T-cell (primary cell): ENCODE results near the gene SFSWAP. TPM values are rescaled to one million over a fixed set of nuclear protein-coding genes. Genes with fewer than 3 reads are reported as not detected.

Source experiments
- ATAC-seq, 4 experiments: fragments of 200-7000 bp in 3 of 4; fragments of 150-1000 bp in 1 of 4; cut with Tn5 transposase; replicated peaks in 1 of 4; 1 replicate in 3 of 4; 2 replicates in 1 of 4; pipeline ENCODE4 v1.10.0; 2021; ENCODE audit warnings: moderate library complexity in 3 of 4, mild to moderate bottlenecking in 2 of 4, moderate number of reproducible peaks in 1 of 4
- CTCF ChIA-PET, 2 donors: fragments of 300-600 bp; sonication (Branson Sonifier 250); formaldehyde crosslinking; loops; one replicate each; lab custom pipeline; 2022; ENCODE audit warnings: antibody characterized with exemption in 2 of 2; lab: Charles Lee
- POLR2A ChIA-PET, 2 donors: fragments of 300-600 bp; sonication (Branson Sonifier 250); formaldehyde crosslinking; loops; one replicate each; lab custom pipeline; 2022; ENCODE audit warnings: antibody characterized with exemption in 2 of 2; lab: Charles Lee
- DNase-seq, 35 experiments: peaks; one replicate each; pipeline versions ENCODE4 v3.0.0 to v3.0.0-alpha.2; 2013 to 2023
- H3K27ac ChIP-seq: one replicate; pipeline ENCODE4 v1.5.1; 2013; ENCODE audit warnings: low read length
- H3K27me3 ChIP-seq, 2 experiments: replicated peaks in 1 of 2; 1 replicate in 1 of 2; 2 replicates in 1 of 2; pipeline versions ENCODE4 v1.6.1 to v1.7.0; 2013; ENCODE audit warnings: low read length in 1 of 2, mixed read lengths in 1 of 2; ENCODE audit not compliant: control insufficient read depth in 2 of 2, insufficient read depth in 2 of 2; ENCODE audit errors: extremely low read depth in 1 of 2
- H3K36me3 ChIP-seq, 2 donors: 1 replicate in 1 of 2; 2 replicates in 1 of 2; pipeline versions ENCODE4 v1.6.1 to v1.7.0; 2013; ENCODE audit warnings: low read length in 1 of 2; ENCODE audit not compliant: control insufficient read depth in 2 of 2, insufficient read depth in 1 of 2; ENCODE audit errors: extremely low read depth in 1 of 2
- H3K4me1 ChIP-seq, 2 experiments: 1 replicate in 1 of 2; 2 replicates in 1 of 2; pipeline versions ENCODE4 v1.6.1 to v1.7.0; 2013; ENCODE audit warnings: low read length in 2 of 2, mixed read lengths in 1 of 2; ENCODE audit not compliant: insufficient read depth in 2 of 2, control insufficient read depth in 1 of 2; ENCODE audit errors: extremely low read depth in 1 of 2
- H3K4me3 ChIP-seq, 2 donors: 1 replicate in 1 of 2; 2 replicates in 1 of 2; pipeline versions ENCODE4 v1.5.1 to v1.7.0; 2013; ENCODE audit warnings: mild to moderate bottlenecking in 2 of 2, low read length in 1 of 2, moderate library complexity in 1 of 2; ENCODE audit not compliant: control insufficient read depth in 1 of 2; ENCODE audit errors: extremely low read depth in 1 of 2
- H3K9me3 ChIP-seq: 2 replicates; pipeline ENCODE4 v1.7.0; 2013
- H3K27ac Mint-ChIP-seq, 2 donors: one replicate each; pipeline ENCODE4 v1.8.0; 2020 to 2021; ENCODE audit warnings: mild to moderate bottlenecking in 2 of 2, mixed read lengths in 2 of 2
- H3K27me3 Mint-ChIP-seq, 2 donors: one replicate each; pipeline ENCODE4 v1.8.0; 2021 to 2022; ENCODE audit warnings: mixed read lengths in 2 of 2
- H3K36me3 Mint-ChIP-seq: one replicate; pipeline ENCODE4 v1.8.0; 2021; ENCODE audit warnings: mixed read lengths
- H3K4me1 Mint-ChIP-seq, 3 donors: one replicate each; pipeline ENCODE4 v1.8.0; 2020 to 2022; ENCODE audit warnings: mixed read lengths in 3 of 3, mild to moderate bottlenecking in 1 of 3
- H3K4me3 Mint-ChIP-seq, 3 donors: one replicate each; pipeline ENCODE4 v1.8.0; 2020 to 2022; ENCODE audit warnings: mild to moderate bottlenecking in 3 of 3, mixed read lengths in 3 of 3, moderate library complexity in 3 of 3
- H3K9me3 Mint-ChIP-seq, 3 donors: one replicate each; pipeline ENCODE4 v1.8.0; 2020 to 2022; ENCODE audit warnings: mixed read lengths in 3 of 3
- WGBS: methylation state at CpG from one replicate; pipeline ENCODE4 v1.1.5; 2013; ENCODE audit warnings: missing lambda C conversion rate; ENCODE audit not compliant: insufficient coverage; 5-methylcytosine and 5-hydroxymethylcytosine counted together
- total RNA-seq, 35 experiments: library from RNA in 6 of 35; stranded (reverse) in 6 of 35; fragments of 120-200 nt in 1 of 35; gene quantifications; one replicate each; pipeline versions ENCODE4 v1.2.1 to v1.2.4 and lab custom pipeline; 2013 to 2026

Gene SFSWAP
- total RNA-seq, 5 donors from 2014 or later (not counting 1 experiment from before 2014, with no cell fraction given) = 95.7 to 110 (median 106) TPM

DNA sequence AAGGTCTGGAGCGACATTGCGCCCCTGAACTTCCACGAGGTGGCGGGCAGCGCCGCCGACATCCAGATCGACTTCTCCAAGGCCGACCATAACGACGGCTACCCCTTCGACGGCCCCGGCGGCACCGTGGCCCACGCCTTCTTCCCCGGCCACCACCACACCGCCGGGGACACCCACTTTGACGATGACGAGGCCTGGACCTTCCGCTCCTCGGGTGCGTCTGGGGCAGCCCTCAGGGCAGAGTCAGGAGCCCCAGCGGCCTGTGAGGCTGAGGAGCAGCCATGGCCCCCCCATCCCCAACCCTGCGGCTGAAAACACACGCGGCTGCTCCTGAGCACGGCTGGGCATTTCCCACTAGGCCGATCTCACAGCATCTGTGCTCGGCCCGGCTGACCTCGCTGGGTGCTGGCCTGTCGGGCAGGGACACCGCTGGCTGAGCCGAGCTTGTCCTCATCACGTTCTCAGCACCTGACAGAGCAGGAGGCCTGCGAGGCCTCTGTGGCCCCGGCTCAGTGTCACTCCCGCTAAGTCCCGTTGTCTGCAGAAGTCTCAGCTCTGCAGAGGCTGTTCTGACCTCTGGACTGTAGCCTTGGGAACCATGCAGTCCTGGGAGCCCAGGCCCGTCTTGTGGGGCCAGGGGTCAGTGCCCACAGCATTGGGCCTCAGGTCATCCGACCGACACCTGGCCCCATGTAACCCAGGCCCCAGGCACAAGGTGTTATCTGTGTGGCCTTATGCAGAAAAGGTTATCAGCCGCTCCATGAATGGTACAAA lies 129.9 kb downstream of the SFSWAP start:
- POLR2A ChIA-PET = no interaction called here
- H3K36me3 Mint-ChIP-seq = no peaks in the 10 kb centered on the region

DNA sequence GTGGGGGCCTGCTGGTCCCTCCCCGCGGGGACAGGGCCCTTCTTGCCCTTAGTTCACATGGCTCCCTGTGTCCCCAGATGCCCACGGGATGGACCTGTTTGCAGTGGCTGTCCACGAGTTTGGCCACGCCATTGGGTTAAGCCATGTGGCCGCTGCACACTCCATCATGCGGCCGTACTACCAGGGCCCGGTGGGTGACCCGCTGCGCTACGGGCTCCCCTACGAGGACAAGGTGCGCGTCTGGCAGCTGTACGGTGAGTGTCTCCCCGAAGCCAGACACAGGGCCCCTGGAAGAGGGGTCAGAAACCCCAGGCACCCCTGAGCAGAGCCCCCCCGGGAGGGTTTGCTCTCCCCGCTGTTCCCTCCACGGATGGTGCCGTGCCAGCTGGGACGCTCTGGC lies 130.7 kb downstream of the SFSWAP start:
- H3K27ac Mint-ChIP-seq = no peak overlapping the region
- no peak for ATAC-seq
- no peak for DNase-seq
- H3K36me3 ChIP-seq = no peaks in the 10 kb centered on the region
- no peaks in the 10 kb centered on the region for H3K9me3 Mint-ChIP-seq
- CTCF ChIA-PET = no interaction called here
- H3K4me1 Mint-ChIP-seq = no peaks in the 10 kb centered on the region
- POLR2A ChIA-PET = no interaction called here
- H3K4me3 ChIP-seq = no peak overlapping the region
- no peaks in the 10 kb centered on the region for H3K4me1 ChIP-seq
- H3K4me3 Mint-ChIP-seq = no peak overlapping the region
- no peak overlapping the region for H3K27ac ChIP-seq
- WGBS = 93% methylated on average over 22 of the region's 22 CpGs
- H3K27me3 Mint-ChIP-seq = peaks cover 0 to under 1% of the 10 kb centered on the region in 2 donors
- H3K9me3 ChIP-seq = no peaks in the 10 kb centered on the region
- peaks cover 0 to 14% of the 10 kb centered on the region in 2 experiments for H3K27me3 ChIP-seq
- no peaks in the 10 kb centered on the region for H3K36me3 Mint-ChIP-seq

More for the DNA sequence above, 129.9 kb downstream of the SFSWAP start:
- CTCF ChIA-PET = no interaction called here
- DNase-seq (no peak), ATAC-seq (no peak)
- Histone ChIP-seq H3K9me3 (no peaks in the 10 kb centered on the region), H3K27me3 (peaks cover 0 to 14% of the 10 kb centered on the region in 2 experiments), H3K36me3 (no peaks in the 10 kb centered on the region), H3K27ac (no peak overlapping the region), H3K4me1 (no peaks in the 10 kb centered on the region), H3K4me3 (no peak overlapping the region)
- Mint-ChIP-seq H3K9me3 (no peaks in the 10 kb centered on the region), H3K27me3 (no peaks in the 10 kb centered on the region), H3K4me3 (no peak overlapping the region), H3K27ac (no peak overlapping the region), H3K4me1 (no peaks in the 10 kb centered on the region)
- 94% methylated on average over 44 of the region's 46 CpGs for WGBS

DNA sequence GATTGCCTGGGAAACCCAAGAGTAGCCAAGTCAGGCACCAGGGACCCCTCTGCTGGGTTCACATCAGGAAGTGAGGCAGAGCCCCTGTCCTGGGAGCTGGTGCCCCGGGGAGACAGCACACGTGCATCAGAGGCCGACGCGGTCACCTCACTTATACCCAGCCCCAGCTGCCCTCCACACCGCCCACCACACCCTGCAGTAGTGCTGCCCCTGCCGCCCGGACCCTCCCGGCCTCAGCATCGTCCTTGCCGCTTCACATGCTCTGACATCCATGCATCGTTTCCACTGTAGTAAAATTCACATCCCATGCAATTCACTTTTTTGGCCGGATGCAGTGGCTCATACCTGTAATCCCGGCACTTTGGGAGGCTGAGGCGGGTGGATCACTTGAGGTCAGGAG lies 131.3 kb downstream of the SFSWAP start:
- Histone ChIP-seq H3K27ac (no peak overlapping the region), H3K4me1 (no peaks in the 10 kb centered on the region), H3K27me3 (peaks cover 0 to 14% of the 10 kb centered on the region in 2 experiments), H3K36me3 (no peaks in the 10 kb centered on the region), H3K4me3 (no peak overlapping the region), H3K9me3 (no peaks in the 10 kb centered on the region)
- Mint-ChIP-seq H3K4me1 (no peaks in the 10 kb centered on the region), H3K36me3 (no peaks in the 10 kb centered on the region), H3K4me3 (no peak overlapping the region), H3K27ac (no peak overlapping the region), H3K27me3 (peaks cover 0 to 2% of the 10 kb centered on the region in 2 donors), H3K9me3 (no peaks in the 10 kb centered on the region)
- POLR2A ChIA-PET = no interaction called here
- no peak for DNase-seq
- no peak for ATAC-seq
- CTCF ChIA-PET = interaction anchor here in 1 of 2 donors (0.7 kb wide), 1 partner anchor 59 kb away, joined by 3 read pairs; no protein-coding TSS in a partner anchor
- WGBS = 93% methylated on average over 13 of the region's 15 CpGs

DNA sequence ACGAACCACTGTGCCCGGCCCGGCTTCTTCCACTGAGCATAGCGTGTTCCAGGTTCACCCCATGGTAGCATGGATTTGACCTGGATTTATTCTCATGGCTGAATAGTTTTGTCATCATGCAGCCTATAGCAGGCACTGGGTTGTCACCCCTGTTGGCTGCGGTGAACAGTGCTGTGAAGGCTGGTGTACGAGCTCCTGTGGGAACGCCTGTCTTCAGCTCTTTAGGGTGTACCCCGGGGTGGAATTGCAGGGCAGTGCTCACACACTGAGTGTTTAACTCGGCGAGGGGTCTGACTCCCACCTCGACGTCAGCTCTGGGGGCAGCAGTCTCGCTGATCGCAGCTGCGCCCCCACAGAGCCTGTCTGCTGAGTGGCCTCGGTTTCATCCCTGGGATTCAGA lies 132.6 kb downstream of the SFSWAP start:
- WGBS = 95% methylated on average over 12 of the region's 16 CpGs
- DNase-seq = no peak
- CTCF ChIA-PET = no interaction called here

DNA sequence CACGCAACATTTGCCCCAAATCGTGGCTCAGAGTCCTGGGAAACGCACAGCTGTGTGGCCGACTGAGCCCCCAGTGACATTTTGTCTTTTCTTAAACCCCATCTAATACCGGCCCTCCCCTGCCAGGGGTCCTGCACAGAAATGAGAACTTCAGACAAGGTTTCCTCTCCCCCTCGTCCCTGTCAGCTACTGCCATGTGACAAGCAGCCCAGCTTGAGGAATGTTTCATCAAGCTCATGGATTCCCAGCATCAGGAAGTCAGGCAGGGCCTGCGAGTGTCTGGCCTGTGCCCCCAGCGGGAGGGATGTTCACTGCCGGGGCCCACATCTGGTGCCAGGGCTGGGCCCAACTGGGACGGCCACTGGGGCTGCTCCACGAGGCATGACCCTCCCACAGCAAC lies 133.2 kb downstream of the SFSWAP start:
- Mint-ChIP-seq H3K4me1 (no peaks in the 10 kb centered on the region), H3K27me3 (peaks cover 0 to 2% of the 10 kb centered on the region in 2 donors), H3K36me3 (no peaks in the 10 kb centered on the region), H3K4me3 (no peak overlapping the region), H3K9me3 (no peaks in the 10 kb centered on the region), H3K27ac (no peak overlapping the region)
- ChIA-PET POLR2A (interaction anchor here in 1 of 2 donors (0.6 kb wide), 1 partner anchor 106 kb away, joined by 9 read pairs; the partner anchor contains the start of gene EP400), CTCF (no interaction called here)
- Histone ChIP-seq H3K36me3 (no peaks in the 10 kb centered on the region), H3K4me1 (no peaks in the 10 kb centered on the region), H3K4me3 (no peak overlapping the region), H3K27ac (no peak overlapping the region), H3K9me3 (no peaks in the 10 kb centered on the region), H3K27me3 (peaks cover 0 to 11% of the 10 kb centered on the region in 2 experiments)
- 79% methylated on average over 11 of the region's 11 CpGs for WGBS
- no peak for DNase-seq
- ATAC-seq = no peak

More for the DNA sequence above, 132.6 kb downstream of the SFSWAP start:
- Histone ChIP-seq H3K4me1 (no peaks in the 10 kb centered on the region), H3K27ac (no peak overlapping the region), H3K4me3 (no peak overlapping the region), H3K27me3 (peaks cover 0 to 11% of the 10 kb centered on the region in 2 experiments), H3K36me3 (no peaks in the 10 kb centered on the region), H3K9me3 (no peaks in the 10 kb centered on the region)
- H3K27me3 Mint-ChIP-seq = peaks cover 0 to 2% of the 10 kb centered on the region in 2 donors
- POLR2A ChIA-PET = interaction anchor here in 1 of 2 donors (0.6 kb wide), 1 partner anchor 106 kb away, joined by 9 read pairs; the partner anchor contains the start of gene EP400
- no peak overlapping the region for H3K4me3 Mint-ChIP-seq
- no peaks in the 10 kb centered on the region for H3K9me3 Mint-ChIP-seq
- H3K27ac Mint-ChIP-seq = no peak overlapping the region
- ATAC-seq = no peak
- no peaks in the 10 kb centered on the region for H3K36me3 Mint-ChIP-seq
- H3K4me1 Mint-ChIP-seq = no peaks in the 10 kb centered on the region

DNA sequence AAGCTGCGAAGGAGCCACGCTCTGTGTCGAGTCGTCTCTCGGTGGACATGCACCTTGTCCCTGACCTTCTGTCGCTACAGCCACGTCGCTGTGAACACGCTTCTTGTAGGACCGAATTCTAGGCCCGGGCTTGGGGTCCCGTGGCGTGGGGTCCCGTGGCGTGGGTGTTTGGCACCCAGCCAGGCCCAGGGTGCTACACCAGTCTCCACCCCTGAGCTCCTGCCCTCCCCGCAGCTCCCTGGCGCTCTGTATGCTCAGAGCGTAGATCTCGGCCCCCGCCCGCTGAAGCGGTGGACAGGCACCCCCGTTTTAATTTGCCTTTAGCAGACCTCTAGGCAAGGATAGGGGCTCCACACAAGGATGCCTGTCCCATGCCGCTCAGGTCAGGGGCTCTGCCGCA lies 133.8 kb downstream of the SFSWAP start:
- Mint-ChIP-seq H3K4me1 (no peaks in the 10 kb centered on the region), H3K36me3 (no peaks in the 10 kb centered on the region), H3K4me3 (no peak overlapping the region), H3K27me3 (peaks cover 0 to 2% of the 10 kb centered on the region in 2 donors), H3K27ac (no peak overlapping the region), H3K9me3 (no peaks in the 10 kb centered on the region)
- Histone ChIP-seq H3K36me3 (no peaks in the 10 kb centered on the region), H3K27me3 (peaks cover 0 to 13% of the 10 kb centered on the region in 2 experiments), H3K4me3 (no peak overlapping the region), H3K9me3 (no peaks in the 10 kb centered on the region), H3K4me1 (no peaks in the 10 kb centered on the region), H3K27ac (no peak overlapping the region)
- 91% methylated on average over 16 of the region's 25 CpGs for WGBS
- DNase-seq = no peak
- ATAC-seq = no peak
- CTCF ChIA-PET = no interaction called here
- POLR2A ChIA-PET = no interaction called here
